Smooth muscle cell (in vitro differentiated cells): ENCODE results near the gene PACSIN2. TPM values are rescaled to one million over a fixed set of nuclear protein-coding genes. Genes with fewer than 3 reads are reported as not detected.
"Not testable (repeated sequence)": the region's sequence is repeated elsewhere in the genome, so short reads cannot be mapped to it uniquely, and the experiment has no call there.

Experiments used
- DNase-seq: peaks from one replicate; lab custom pipeline; 2025; ENCODE audit not compliant: unreplicated experiment; lab: John Stamatoyannopoulos, UW
- H2AFZ ChIP-seq: fragments of 200-600 bp; sonication (generic); 2 replicates; pipeline ENCODE4 v1.6.0; 2016; ENCODE audit warnings: antibody characterized with exemption, low read depth, mild to moderate bottlenecking
- H3F3A ChIP-seq: fragments of 200-600 bp; sonication (generic); 2 replicates; pipeline ENCODE4 v1.6.0; 2017; ENCODE audit warnings: antibody characterized with exemption, low read depth
- H3K27ac ChIP-seq: fragments of 200-600 bp; sonication (generic); 2 replicates; pipeline ENCODE4 v1.5.1; 2016; ENCODE audit warnings: low read depth, mild to moderate bottlenecking
- H3K27me3 ChIP-seq: fragments of 200-600 bp; sonication (generic); 2 replicates; pipeline ENCODE4 v1.6.1; 2016; ENCODE audit warnings: low read depth, mild to moderate bottlenecking
- H3K36me3 ChIP-seq: fragments of 200-600 bp; sonication (generic); 2 replicates; pipeline ENCODE4 v1.5.1; 2016; ENCODE audit warnings: low read depth
- H3K4me1 ChIP-seq: fragments of 200-600 bp; sonication (generic); 2 replicates; pipeline ENCODE4 v1.5.1; 2016; ENCODE audit warnings: low read depth
- H3K4me2 ChIP-seq: fragments of 200-600 bp; sonication (generic); 2 replicates; pipeline ENCODE4 v1.6.0; 2016; ENCODE audit warnings: mild to moderate bottlenecking
- H3K4me3 ChIP-seq: fragments of 200-600 bp; sonication (generic); 2 replicates; pipeline ENCODE4 v1.5.1; 2016; ENCODE audit warnings: mild to moderate bottlenecking
- H3K79me2 ChIP-seq: fragments of 200-600 bp; sonication (generic); 2 replicates; pipeline ENCODE4 v1.6.0; 2016; ENCODE audit warnings: low read depth, mild to moderate bottlenecking
- H3K9ac ChIP-seq: fragments of 200-600 bp; sonication (generic); 2 replicates; pipeline ENCODE4 v1.6.0; 2016; ENCODE audit warnings: low read depth
- H3K9me3 ChIP-seq: fragments of 200-600 bp; sonication (generic); replicated peaks from 2 replicates; pipeline ENCODE4 v1.5.1; 2016; ENCODE audit warnings: low read depth
- H4K20me1 ChIP-seq: fragments of 200-600 bp; sonication (generic); 2 replicates; pipeline ENCODE4 v1.6.0; 2016; ENCODE audit warnings: low read depth
- CTCF ChIP-seq: fragments of 200-600 bp; sonication (generic); IDR thresholded peaks from 2 replicates; pipeline ENCODE4 v1.5.1; 2017; ENCODE audit warnings: borderline replicate concordance, mild to moderate bottlenecking, antibody characterized with exemption; ENCODE audit not compliant: insufficient read depth, poor library complexity, severe bottlenecking
- WGBS: methylation state at CpG from one replicate; pipeline ENCODE4 v1.1.7; 2016; ENCODE audit warnings: low lambda C conversion rate; 5-methylcytosine and 5-hydroxymethylcytosine counted together
- polyA plus RNA-seq: library from polyadenylated mRNA; unstranded; fragments of >200 nt; fragmentation: Nextera tagmentation; extraction: Ambion mirVana; gene quantifications from 2 replicates; pipeline ENCODE4 v1.2.1, GENCODE V29; 2016
- total RNA-seq: library from RNA; depleted of rRNA; stranded (reverse); fragments of >200 nt; gene quantifications from 2 replicates; pipeline ENCODE4 v1.2.3, GENCODE V29; 2014

Gene PACSIN2
- total and polyA plus RNA-seq, 2 experiments from 2014 or later: 34.7 to 41.1 TPM

GRCh38 chr22:42972649-42973535 is 42.1 kb downstream of the PACSIN2 start:
- peak overlapping the region; percentile 5 for H3K27ac ChIP-seq
- H3K9me3 ChIP-seq: no peaks in the 10 kb centered on the region
- no peak overlapping the region for H3K4me3 ChIP-seq
- peaks cover 2% of the 10 kb centered on the region for H3K4me1 ChIP-seq
- WGBS: 85% methylated on average over 10 of the region's 10 CpGs
- H3F3A ChIP-seq: no peaks in the 10 kb centered on the region
- TF ChIP-seq CTCF: no peak
- H4K20me1 ChIP-seq: peaks cover 77% of the 10 kb centered on the region
- no peak for DNase-seq
- no peaks in the 10 kb centered on the region for H3K27me3 ChIP-seq
- H2AFZ ChIP-seq: no peak overlapping the region
- H3K36me3 ChIP-seq: no peaks in the 10 kb centered on the region
- no peak overlapping the region for H3K9ac ChIP-seq
- peaks cover 84% of the 10 kb centered on the region for H3K79me2 ChIP-seq
- no peak overlapping the region for H3K4me2 ChIP-seq

- H3K4me3 ChIP-seq, DNase-seq, H3K27me3 ChIP-seq, H3K4me1 ChIP-seq, H2AFZ ChIP-seq, H3K27ac ChIP-seq, H3K36me3 ChIP-seq, H3K9me3 ChIP-seq, H3F3A ChIP-seq, H3K4me2 ChIP-seq, H3K9ac ChIP-seq: not testable (repeated sequence)
- H4K20me1 ChIP-seq: peaks cover 72% of the 10 kb centered on the region
- 99% methylated on average over 11 of the region's 25 CpGs for WGBS
- H3K79me2 ChIP-seq: peaks cover 82% of the 10 kb centered on the region
Observed at GRCh38 chr22:42971473-42971860, 43.5 kb downstream of the PACSIN2 start.

- H2AFZ ChIP-seq: no peak overlapping the region
- peaks cover 73% of the 10 kb centered on the region for H4K20me1 ChIP-seq
- peaks cover 81% of the 10 kb centered on the region for H3K79me2 ChIP-seq
- peaks cover 3% of the 10 kb centered on the region for H3F3A ChIP-seq
- peak overlapping the region; percentile 75 for H3K27ac ChIP-seq
- H3K9ac ChIP-seq: peak overlapping the region; percentile 9
- no peak overlapping the region for H3K4me3 ChIP-seq
- peaks cover 6% of the 10 kb centered on the region for H3K4me1 ChIP-seq
- WGBS: 78% methylated on average over 5 of the region's 5 CpGs
- TF ChIP-seq CTCF: no peak
- no peak overlapping the region for H3K4me2 ChIP-seq
- no peaks in the 10 kb centered on the region for H3K27me3 ChIP-seq
- no peak for DNase-seq
- H3K9me3 ChIP-seq: no peaks in the 10 kb centered on the region
- no peaks in the 10 kb centered on the region for H3K36me3 ChIP-seq
Observed at GRCh38 chr22:42970029-42970428, 44.9 kb downstream of the PACSIN2 start.

GRCh38 chr22:42969348-42969975 is 45.5 kb downstream of the PACSIN2 start:
- DNase-seq: no peak
- peak overlapping the region; percentile 75 for H3K27ac ChIP-seq
- H3K27me3 ChIP-seq: no peaks in the 10 kb centered on the region
- no peak overlapping the region for H2AFZ ChIP-seq
- peak overlapping the region; percentile 9 for H3K9ac ChIP-seq
- peaks cover 3% of the 10 kb centered on the region for H3F3A ChIP-seq
- H3K4me3 ChIP-seq: no peak overlapping the region
- no peaks in the 10 kb centered on the region for H3K36me3 ChIP-seq
- no peak for TF ChIP-seq CTCF
- H3K4me1 ChIP-seq: peaks cover 9% of the 10 kb centered on the region
- no peak overlapping the region for H3K4me2 ChIP-seq
- H4K20me1 ChIP-seq: peaks cover 73% of the 10 kb centered on the region
- peaks cover 81% of the 10 kb centered on the region for H3K79me2 ChIP-seq
- no peaks in the 10 kb centered on the region for H3K9me3 ChIP-seq
- 74% methylated on average over 12 of the region's 12 CpGs for WGBS
